HEK293T (cell line): ENCODE data around the gene PDE4B.
"Not testable (repeated sequence)": the region's sequence is repeated elsewhere in the genome, so short reads cannot be mapped to it uniquely, and the experiment has no call there.

Source experiments
- CTCF ChIA-PET: fragments of 350-600 bp; formaldehyde crosslinking; extraction: SDS; loops from one replicate; lab custom pipeline; 2021; ENCODE audit warnings: antibody characterized with exemption, inconsistent platforms; lab: Yijun Ruan, JAX
- POLR2A ChIA-PET: fragments of 350-600 bp; formaldehyde crosslinking; extraction: SDS; loops from one replicate; lab custom pipeline; 2020; ENCODE audit warnings: antibody characterized with exemption, inconsistent platforms; lab: Yijun Ruan, JAX
- DNase-seq: peaks from one replicate; pipeline ENCODE4 v3.0.0; 2012; ENCODE audit warnings: mixed read lengths; ENCODE audit errors: extremely low spot score
- ARNT ChIP-seq: fragments of 450-650 bp; IDR thresholded peaks from 2 replicates; pipeline ENCODE4 v1.6.1; 2017; ENCODE audit warnings: mild to moderate bottlenecking
- BHLHE40 ChIP-seq: fragments of 450-650 bp; IDR thresholded peaks from 2 replicates; pipeline ENCODE4 v1.6.1; 2016; ENCODE audit warnings: mild to moderate bottlenecking, moderate library complexity, borderline replicate concordance
- CTBP1 ChIP-seq: fragments of 450-650 bp; IDR thresholded peaks from 2 replicates; pipeline ENCODE4 v1.6.1; 2016; ENCODE audit warnings: borderline replicate concordance
- ELF4 ChIP-seq: fragments of 450-650 bp; IDR thresholded peaks from 2 replicates; pipeline ENCODE4 v1.6.1; 2017; ENCODE audit warnings: antibody characterized with exemption
- FOXA1 ChIP-seq: fragments of 450-650 bp; IDR thresholded peaks from 2 replicates; pipeline ENCODE4 v1.6.1; 2016; ENCODE audit warnings: mild to moderate bottlenecking
- FOXK2 ChIP-seq: fragments of 450-650 bp; IDR thresholded peaks from 2 replicates; pipeline ENCODE4 v1.6.1; 2016; ENCODE audit warnings: mild to moderate bottlenecking
- FOXM1 ChIP-seq: fragments of 450-650 bp; IDR thresholded peaks from 2 replicates; pipeline ENCODE4 v1.6.1; 2017; ENCODE audit warnings: mild to moderate bottlenecking, borderline replicate concordance
- HDGF ChIP-seq: fragments of 450-650 bp; IDR thresholded peaks from 2 replicates; pipeline ENCODE4 v1.6.1; 2017; ENCODE audit warnings: antibody characterized with exemption, borderline replicate concordance
- L3MBTL2 ChIP-seq: fragments of 450-650 bp; conservative IDR thresholded peaks from 2 replicates; pipeline ENCODE4 v1.6.1; 2016; ENCODE audit warnings: mild to moderate bottlenecking
- LEF1 ChIP-seq: fragments of 450-650 bp; IDR thresholded peaks from 2 replicates; pipeline ENCODE4 v1.6.1; 2017; ENCODE audit warnings: mild to moderate bottlenecking, borderline replicate concordance
- NFRKB ChIP-seq: fragments of 450-650 bp; IDR thresholded peaks from 2 replicates; pipeline ENCODE4 v1.6.1; 2016; ENCODE audit warnings: mild to moderate bottlenecking, moderate library complexity
- PKNOX1 ChIP-seq: fragments of 450-650 bp; IDR thresholded peaks from 2 replicates; pipeline ENCODE4 v1.6.1; 2016
- SP1 ChIP-seq: fragments of 450-650 bp; IDR thresholded peaks from 2 replicates; pipeline ENCODE4 v1.6.1; 2017
- SUZ12 ChIP-seq: fragments of 450-650 bp; IDR thresholded peaks from 2 replicates; pipeline ENCODE4 v1.6.1; 2016; ENCODE audit warnings: mild to moderate bottlenecking
- TARDBP ChIP-seq: fragments of 450-650 bp; IDR thresholded peaks from 2 replicates; pipeline ENCODE4 v1.6.1; 2016
- ZNF384 ChIP-seq: fragments of 450-650 bp; IDR thresholded peaks from 2 replicates; pipeline ENCODE4 v1.6.1; 2016

Gene PDE4B

GRCh38 chr1:66095190-66095589, 302.5 kb downstream of the PDE4B start:
- POLR2A ChIA-PET: no interaction called here

GRCh38 chr1:66100959-66101358, 308.3 kb downstream of the PDE4B start:
- DNase-seq, CTCF ChIA-PET, POLR2A ChIA-PET: not testable (repeated sequence)

More at GRCh38 chr1:66095190-66095589, 302.5 kb downstream of the PDE4B start:
- no peak for DNase-seq
- no peak for TF ChIP-seq ZNF384
- TF ChIP-seq ELF4: no peak
- no peak for TF ChIP-seq PKNOX1
- TF ChIP-seq NFRKB: no peak
- no peak for TF ChIP-seq HDGF
- no peak for TF ChIP-seq FOXA1
- no peak for TF ChIP-seq CTBP1
- TF ChIP-seq TARDBP: no peak
- TF ChIP-seq SP1: no peak
- TF ChIP-seq LEF1: no peak
- no peak for TF ChIP-seq FOXK2
- no peak for TF ChIP-seq ARNT
- no peak for TF ChIP-seq L3MBTL2
- TF ChIP-seq FOXM1: no peak
- TF ChIP-seq BHLHE40: no peak
- no peak for TF ChIP-seq SUZ12
- CTCF ChIA-PET: no interaction called here

DNA sequence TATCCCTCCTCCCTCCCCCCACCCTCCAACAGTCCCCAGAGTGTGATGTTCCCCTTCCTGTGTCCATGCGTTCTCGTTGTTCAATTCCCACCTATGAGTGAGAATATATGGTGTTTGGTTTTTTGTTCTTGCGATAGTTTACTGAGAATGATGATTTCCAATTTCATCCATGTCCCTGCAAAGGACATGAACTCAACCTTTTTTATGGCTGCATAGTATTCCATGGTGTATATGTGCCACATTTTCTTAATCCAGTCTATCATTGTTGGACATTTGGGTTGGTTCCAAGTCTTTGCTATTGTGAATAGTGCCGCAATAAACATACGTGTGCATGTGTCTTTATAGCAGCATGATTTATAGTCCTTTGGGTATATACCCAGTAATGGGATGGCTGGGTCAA, 311.4 kb downstream of the PDE4B start:
- POLR2A ChIA-PET, DNase-seq, CTCF ChIA-PET: not testable (repeated sequence)

GRCh38 chr1:66108624-66109023, 315.9 kb downstream of the PDE4B start:
- no peak for TF ChIP-seq CTBP1
- TF ChIP-seq PKNOX1: no peak
- TF ChIP-seq FOXA1: no peak
- no peak for TF ChIP-seq TARDBP
- TF ChIP-seq ARNT: no peak
- no peak for TF ChIP-seq SUZ12
- TF ChIP-seq LEF1: no peak
- TF ChIP-seq L3MBTL2: no peak
- no peak for TF ChIP-seq FOXM1
- no peak for TF ChIP-seq ZNF384
- ChIA-PET CTCF (no interaction called here), POLR2A (no interaction called here)
- no peak for DNase-seq

DNA sequence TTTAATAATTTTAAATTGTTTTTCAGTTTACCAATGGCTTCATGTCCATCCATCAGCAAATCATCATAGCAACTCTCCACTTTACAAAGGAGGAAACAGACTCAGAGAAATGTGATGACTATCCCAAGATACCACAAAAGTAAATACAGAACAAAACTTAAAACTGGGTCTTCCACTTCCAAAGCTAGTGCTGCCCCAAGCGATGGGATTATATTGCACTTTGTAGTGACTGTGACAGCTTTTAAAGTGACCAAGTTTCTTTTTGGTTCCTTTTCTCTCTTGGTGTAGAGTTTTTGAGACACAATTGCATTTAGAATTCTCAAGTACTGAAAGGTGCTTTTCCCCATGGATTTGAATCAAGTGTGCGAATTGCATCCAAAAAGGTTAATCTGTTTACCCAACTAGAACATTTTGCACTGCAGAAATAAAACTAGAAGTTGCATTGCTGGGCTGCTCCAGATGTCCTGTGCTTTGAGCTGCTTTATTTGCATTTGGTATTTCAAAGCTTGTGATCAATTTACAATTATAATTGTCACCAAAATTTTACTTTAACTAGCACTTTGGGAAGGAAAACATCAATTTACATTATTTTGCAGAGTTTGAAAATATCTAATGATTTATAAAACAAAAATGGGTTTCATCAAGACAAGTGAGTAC, 320.2 kb downstream of the PDE4B start:
- POLR2A ChIA-PET: no interaction called here

DNA sequence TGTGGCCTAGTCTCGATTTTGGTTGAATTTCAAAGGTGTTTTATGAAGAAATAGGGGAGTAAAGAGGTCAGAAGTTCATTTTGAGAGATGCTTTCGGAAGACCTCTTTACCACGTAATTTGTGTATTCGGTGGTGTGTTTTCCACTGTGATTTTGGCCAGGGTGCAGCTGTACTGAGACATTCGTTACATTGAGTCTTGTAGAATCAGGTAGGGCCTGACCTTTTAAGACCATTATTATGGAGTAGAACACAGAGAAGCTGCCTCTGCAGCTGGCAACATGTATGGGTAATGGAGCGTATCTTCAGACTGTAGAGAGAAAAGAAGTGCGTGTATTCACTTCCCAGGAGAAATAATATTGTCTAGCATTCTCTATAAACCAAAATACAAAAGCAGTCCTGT, 326.5 kb downstream of the PDE4B start:
- ChIA-PET POLR2A (no interaction called here), CTCF (no interaction called here)
- DNase-seq: no peak
- TF ChIP-seq LEF1 (no peak), ELF4 (no peak), ZNF384 (no peak), ARNT (no peak), NFRKB (no peak), CTBP1 (no peak), HDGF (no peak), SUZ12 (no peak), TARDBP (no peak), L3MBTL2 (no peak), BHLHE40 (no peak), FOXA1 (no peak), FOXM1 (no peak), SP1 (no peak), PKNOX1 (no peak)

More for the DNA sequence above, 320.2 kb downstream of the PDE4B start:
- CTCF ChIA-PET: no interaction called here
- TF ChIP-seq PKNOX1 (no peak), FOXM1 (no peak), ELF4 (no peak), CTBP1 (no peak), BHLHE40 (no peak), FOXK2 (no peak), L3MBTL2 (no peak), SP1 (no peak), NFRKB (no peak)
- DNase-seq: no peak
